Mucosa of descending colon (tissue), 3 donors: Measurements from ENCODE around the gene FOXL1. TPM values are rescaled to one million over a fixed set of nuclear protein-coding genes. Genes with fewer than 3 reads are reported as not detected.

ENCODE experiments used
- ATAC-seq: fragments of 200-7000 bp; cut with Tn5 transposase; one replicate; pipeline ENCODE4 v1.9.1; 2020; ENCODE audit warnings: mild to moderate bottlenecking, moderate library complexity
- DNase-seq, 3 donors: peaks; one replicate each; pipeline ENCODE4 v3.0.0-alpha.2; 2020
- H3K36me3 ChIP-seq: fragments of 200-600 bp; one replicate; pipeline ENCODE4 v1.8.0; 2021; ENCODE audit warnings: low read depth, mild to moderate bottlenecking
- H3K4me1 ChIP-seq: fragments of 200-600 bp; one replicate; pipeline ENCODE4 v1.8.0; 2021; ENCODE audit warnings: low read depth, mild to moderate bottlenecking
- H3K4me3 ChIP-seq: fragments of 200-600 bp; one replicate; pipeline ENCODE4 v1.8.0; 2021; ENCODE audit warnings: mild to moderate bottlenecking
- H3K9me3 ChIP-seq: fragments of 200-600 bp; one replicate; pipeline ENCODE4 v1.8.0; 2021; ENCODE audit warnings: mild to moderate bottlenecking
- intact Hi-C, 2 donors: fragments of 100-400 bp; cut with DNase I in 1 of 2; cut with micrococcal nuclease in 1 of 2; formaldehyde crosslinking; loops; one replicate each; pipeline versions ENCODE4 v1.11.0 to v1.11.1; 2022; cut with DNase I, micrococcal nuclease
- total RNA-seq, 3 donors: library from RNA; stranded (reverse); fragmentation: NEBNext Ultra II Directional in 2 of 3; extraction: Animal tissue kit (Norgen Biotek cat#: 25700) in 2 of 3; gene quantifications; one replicate each; pipeline versions ENCODE4 v1.2.1 to v1.2.4, GENCODE V29; 2021 to 2023
- TF ChIP-seq, protein P1 (sequence below): fragments of 200-600 bp; IDR thresholded peaks from one replicate; pipeline ENCODE4 v1.8.0; 2022; ENCODE audit warnings: antibody characterized with exemption, mild to moderate bottlenecking
- donor health status: DM: no; HTN: no; CAD: no; lungs with moderate emphysema.
- donor health status: DM: no; HTN: no; CAD: no.
- donor health status: DM: no; HTN: yes; CAD: no.

The FOXL1 gene
- total RNA-seq, 3 donors from 2014 or later: 1.1 to 3.6 (median 2.4) TPM

DNA sequence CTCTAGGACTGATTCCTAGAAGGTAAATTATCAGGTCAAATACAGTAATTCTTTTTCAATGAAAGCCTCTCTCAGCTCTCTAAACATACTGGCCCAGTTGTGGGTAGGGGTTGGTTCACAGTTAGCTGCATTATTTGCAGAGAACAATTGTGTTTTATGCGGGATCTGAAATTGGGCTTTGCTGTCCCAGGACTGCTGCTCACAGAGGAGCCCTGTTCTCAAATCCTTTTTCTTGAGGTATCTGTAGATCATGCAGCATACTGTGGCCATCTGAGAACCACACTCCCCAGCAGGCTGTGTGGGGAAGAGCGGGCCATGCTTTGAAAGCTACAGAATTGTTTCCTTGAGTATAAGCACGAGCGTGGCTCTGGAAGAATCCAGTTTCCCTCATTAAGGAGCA lies 40.9 kb upstream of the FOXL1 start:
- H3K4me1 ChIP-seq: no peaks in the 10 kb centered on the region
- TF ChIP-seq, protein P1, sequence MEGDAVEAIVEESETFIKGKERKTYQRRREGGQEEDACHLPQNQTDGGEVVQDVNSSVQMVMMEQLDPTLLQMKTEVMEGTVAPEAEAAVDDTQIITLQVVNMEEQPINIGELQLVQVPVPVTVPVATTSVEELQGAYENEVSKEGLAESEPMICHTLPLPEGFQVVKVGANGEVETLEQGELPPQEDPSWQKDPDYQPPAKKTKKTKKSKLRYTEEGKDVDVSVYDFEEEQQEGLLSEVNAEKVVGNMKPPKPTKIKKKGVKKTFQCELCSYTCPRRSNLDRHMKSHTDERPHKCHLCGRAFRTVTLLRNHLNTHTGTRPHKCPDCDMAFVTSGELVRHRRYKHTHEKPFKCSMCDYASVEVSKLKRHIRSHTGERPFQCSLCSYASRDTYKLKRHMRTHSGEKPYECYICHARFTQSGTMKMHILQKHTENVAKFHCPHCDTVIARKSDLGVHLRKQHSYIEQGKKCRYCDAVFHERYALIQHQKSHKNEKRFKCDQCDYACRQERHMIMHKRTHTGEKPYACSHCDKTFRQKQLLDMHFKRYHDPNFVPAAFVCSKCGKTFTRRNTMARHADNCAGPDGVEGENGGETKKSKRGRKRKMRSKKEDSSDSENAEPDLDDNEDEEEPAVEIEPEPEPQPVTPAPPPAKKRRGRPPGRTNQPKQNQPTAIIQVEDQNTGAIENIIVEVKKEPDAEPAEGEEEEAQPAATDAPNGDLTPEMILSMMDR: no peak
- intact Hi-C loops: no loop called here
- peaks cover 3% of the 10 kb centered on the region for H3K36me3 ChIP-seq
- no peaks in the 10 kb centered on the region for H3K9me3 ChIP-seq
- no peak for ATAC-seq
- H3K4me3 ChIP-seq: no peak overlapping the region
- DNase-seq: no peak

DNA sequence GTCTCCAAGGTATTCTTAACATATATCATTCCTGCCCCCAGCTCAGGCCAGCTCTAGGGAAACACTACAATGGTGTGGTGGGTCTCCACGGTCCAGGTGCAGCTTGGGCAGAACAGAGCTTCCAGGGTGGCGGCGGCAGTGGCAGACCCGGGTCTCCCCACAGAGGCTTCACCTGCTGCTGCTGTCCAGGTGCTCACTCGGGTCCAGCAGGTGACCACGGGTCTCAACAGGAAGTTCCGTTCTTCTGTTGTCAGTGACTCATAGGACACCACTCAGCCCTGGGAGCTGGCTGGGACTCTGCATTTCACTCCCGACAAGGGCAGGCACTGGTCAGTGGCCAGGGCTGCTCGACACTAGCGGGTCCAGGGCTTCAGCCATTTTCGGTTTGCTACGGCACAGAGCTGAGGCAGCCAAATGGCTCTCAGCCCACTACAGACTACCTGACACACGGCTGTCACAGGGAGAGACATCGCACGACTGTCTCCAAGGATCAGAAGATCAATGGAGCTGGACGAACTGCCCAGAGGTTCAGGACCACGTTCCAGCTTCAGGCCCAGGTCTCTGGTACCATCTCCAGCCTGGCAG lies 40.1 kb upstream of the FOXL1 start:
- DNase-seq (no peak), ATAC-seq (no peak)
- intact Hi-C loops: no loop called here
- H3K4me1 ChIP-seq: no peaks in the 10 kb centered on the region
- no peak overlapping the region for H3K4me3 ChIP-seq
- H3K36me3 ChIP-seq: peaks cover 3% of the 10 kb centered on the region
- TF ChIP-seq, protein P1: no peak
- no peaks in the 10 kb centered on the region for H3K9me3 ChIP-seq

DNA sequence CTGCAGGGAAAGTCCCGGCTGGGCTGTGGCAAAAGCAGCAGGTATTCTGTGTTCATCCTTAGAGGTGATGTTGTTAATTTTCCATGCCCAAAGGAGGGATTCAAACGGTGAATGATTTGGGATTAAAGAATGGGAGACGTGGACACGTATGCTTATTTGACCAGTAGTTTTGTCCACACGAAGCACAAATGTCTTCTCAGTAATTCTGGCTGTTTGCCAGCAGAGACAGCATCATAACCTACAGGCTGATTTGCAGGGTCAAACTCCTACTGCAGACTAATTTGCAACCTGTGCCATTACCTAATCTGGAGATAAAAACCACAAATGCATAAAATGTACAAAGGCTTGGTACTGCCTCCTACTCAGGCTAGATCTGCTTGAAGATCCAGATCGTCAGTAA lies 37.5 kb upstream of the FOXL1 start:
- no peak overlapping the region for H3K4me3 ChIP-seq
- peaks cover 3% of the 10 kb centered on the region for H3K36me3 ChIP-seq
- no peaks in the 10 kb centered on the region for H3K4me1 ChIP-seq
- DNase-seq (no peak), ATAC-seq (no peak)
- H3K9me3 ChIP-seq: no peaks in the 10 kb centered on the region
- intact Hi-C loops: no loop called here
- TF ChIP-seq, protein P1: no peak

DNA sequence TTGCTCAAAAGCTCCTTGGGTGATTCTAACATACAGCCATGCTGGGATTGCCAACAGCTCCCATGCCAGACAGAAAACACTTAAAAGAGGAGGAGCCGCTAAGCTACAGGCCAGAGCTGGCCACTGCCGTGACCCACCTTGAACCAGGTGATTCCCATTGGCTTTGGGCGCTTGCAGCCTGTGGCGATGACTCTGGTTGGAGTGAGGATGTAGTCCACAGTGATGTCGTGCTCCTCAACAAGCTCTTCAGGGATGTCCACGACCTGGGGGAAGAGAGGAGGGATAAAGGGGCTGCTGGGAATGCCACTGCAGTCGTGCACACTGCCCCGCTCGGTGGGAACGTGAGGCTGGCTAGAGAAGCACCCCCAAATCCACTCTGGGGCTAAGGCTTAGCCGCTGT lies 36.8 kb upstream of the FOXL1 start:
- H3K36me3 ChIP-seq: peaks cover 3% of the 10 kb centered on the region
- no peaks in the 10 kb centered on the region for H3K9me3 ChIP-seq
- TF ChIP-seq, protein P1: no peak
- ATAC-seq (no peak), DNase-seq (no peak)
- no peaks in the 10 kb centered on the region for H3K4me1 ChIP-seq
- intact Hi-C loops: no loop called here
- no peak overlapping the region for H3K4me3 ChIP-seq

DNA sequence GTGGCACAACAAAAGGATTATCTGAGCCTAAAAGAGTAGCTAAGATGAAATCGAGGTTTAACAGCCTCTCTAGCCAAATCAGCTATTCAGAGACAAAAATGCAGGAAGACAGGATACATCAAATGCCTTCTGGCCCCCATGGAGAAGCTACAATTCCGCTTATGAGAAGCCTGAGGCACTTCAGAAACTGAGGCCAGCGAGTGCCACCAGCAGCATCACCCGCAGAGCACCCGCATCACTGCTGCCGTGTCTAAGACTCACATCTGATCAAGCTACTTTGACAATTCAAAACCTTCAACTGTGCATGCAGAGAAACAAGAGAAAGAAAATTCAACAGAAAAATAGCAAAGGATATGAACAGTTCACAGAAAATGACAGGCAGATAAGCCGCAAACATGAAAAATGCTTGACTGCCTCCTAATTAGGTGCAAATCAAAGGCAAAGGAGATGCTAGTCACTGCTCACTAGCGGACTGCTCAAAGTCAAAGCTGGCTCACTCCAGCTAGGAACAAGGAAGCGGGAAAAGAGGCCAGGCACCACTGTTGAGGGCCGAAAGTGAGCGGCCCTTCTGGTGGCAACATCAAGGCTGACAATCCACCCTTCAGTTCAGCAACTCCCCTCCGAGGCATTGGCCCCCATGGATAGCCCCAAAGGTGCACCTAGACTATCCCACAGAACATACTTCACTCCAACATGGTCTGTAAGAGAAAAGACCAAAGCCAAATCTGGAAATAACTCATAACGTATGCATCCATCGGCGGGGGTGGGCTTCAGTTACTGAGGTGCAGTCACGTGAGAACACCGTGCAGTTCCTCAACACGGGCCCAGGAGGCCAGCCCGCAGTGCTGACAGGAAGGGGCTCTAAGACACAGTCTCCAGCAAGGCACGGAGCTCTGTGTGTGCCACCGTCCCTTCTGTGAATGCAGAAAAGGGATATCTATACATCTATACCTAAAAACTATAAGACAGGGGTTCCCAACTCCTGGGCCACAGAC lies 35.3 kb upstream of the FOXL1 start:
- no peak for DNase-seq
- H3K36me3 ChIP-seq: peaks cover 3% of the 10 kb centered on the region
- intact Hi-C loops: no loop called here
- no peaks in the 10 kb centered on the region for H3K4me1 ChIP-seq
- no peak for ATAC-seq
- no peak overlapping the region for H3K4me3 ChIP-seq
- no peaks in the 10 kb centered on the region for H3K9me3 ChIP-seq
- TF ChIP-seq, protein P1: no peak
